Epidermal melanocyte (primary cell): ENCODE data around the gene MYCBPAP.
A peak's percentile ranks its signal among the peaks of the same experiment; 100 is the strongest.

ENCODE experiments used
- DNase-seq: peaks from one replicate; pipeline ENCODE4 v3.0.0; 2011; ENCODE audit warnings: low spot score; ENCODE audit not compliant: insufficient read length

The MYCBPAP gene

DNA sequence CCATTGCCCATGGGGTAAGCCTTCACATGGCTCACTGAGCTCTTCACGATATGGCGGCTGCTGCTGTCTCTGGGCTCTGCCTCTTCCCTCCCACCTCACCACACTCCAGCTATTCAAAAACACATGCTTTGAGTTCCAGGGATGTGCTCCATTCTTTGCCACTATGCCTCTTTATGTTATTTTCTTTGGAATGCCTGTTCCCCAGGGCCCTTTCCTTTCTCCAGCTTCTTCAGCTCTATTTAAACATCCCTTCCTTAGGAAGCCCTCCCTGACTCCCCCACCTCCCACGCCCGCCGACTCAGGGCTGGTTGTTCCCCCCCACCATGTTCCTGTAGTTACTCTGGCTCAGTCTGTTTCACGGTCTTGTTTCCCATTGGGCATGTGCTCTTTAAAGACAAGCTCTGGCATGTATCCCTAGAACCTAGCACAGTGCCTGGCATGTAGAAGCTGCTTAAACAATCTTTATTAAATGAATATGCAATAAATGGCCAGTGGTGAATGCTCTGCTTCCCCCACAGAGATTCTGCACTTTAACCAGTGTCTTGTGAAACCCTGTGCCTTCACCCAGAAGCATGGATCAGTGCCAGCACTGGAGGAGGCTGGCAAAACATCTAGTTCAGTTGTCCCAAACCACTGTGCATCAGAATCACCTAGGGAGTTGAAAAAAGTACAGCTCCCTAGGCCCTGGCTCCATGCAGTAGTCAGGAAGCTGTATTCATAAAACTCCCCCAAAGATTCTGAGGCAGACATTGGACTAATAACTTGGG lies 6.9 kb downstream of the MYCBPAP start:
- peak; percentile 55 for DNase-seq

DNA sequence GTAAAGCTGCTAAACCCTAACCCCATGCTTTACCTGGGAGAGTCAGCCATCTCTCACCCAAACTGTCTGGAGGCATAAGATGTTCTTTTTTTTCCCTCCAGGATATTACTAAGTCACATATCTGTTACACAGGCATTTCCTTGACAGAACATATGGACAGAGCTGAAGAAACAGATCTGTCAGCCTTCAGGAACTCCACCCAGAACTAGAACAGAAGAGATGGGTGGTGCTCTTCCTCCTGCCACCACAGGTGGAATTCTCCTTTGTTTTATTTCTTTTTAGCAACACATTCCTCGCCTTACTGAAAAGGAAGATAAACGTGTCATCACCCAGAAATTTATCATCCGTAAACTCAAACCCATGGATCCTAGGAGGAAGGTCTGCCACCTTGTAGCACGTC lies 8.8 kb downstream of the MYCBPAP start:
- DNase-seq, result no peak

DNA sequence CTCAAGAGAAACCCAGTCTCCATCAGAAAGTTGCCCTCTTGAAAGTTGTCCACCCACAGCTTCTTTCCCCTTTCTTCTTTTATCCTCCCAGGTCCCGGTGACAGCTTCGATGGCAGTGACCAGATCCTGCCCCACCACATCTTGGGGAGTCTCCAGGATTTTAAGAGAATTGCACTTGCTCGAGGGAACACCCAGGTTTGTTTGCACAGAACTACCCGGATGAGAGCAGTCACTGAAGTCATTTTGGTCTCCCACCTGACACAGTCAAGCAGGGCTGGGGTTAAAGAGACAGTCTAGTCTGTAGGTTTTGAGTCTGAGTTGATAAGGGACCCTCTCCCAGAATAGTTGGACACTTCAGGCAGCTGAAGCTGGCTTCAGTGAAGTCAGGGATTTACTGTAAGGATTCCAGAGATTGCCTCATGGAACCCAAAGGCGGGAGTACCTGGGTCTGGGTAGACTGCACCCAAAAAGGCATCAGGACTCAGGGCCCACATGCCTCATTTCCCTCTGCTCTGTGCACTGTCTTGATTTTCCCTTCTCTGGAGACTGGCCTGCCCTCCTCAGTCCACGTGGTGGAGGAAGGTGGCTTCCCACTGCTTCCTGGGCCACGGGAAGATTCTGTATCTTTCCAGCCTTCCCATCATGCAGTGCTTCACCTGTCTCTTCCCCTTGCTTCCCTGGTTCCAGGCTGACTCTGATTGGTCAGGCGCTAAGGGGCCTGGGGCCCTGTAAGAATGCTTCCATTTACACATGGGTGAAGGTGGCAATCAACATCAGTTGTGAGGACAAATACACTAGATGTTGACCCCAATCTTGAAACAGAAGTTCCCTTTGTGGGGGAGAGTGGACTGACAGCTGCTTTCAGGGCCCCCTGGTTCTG lies 9.5 kb downstream of the MYCBPAP start:
- DNase-seq, result no peak

DNA sequence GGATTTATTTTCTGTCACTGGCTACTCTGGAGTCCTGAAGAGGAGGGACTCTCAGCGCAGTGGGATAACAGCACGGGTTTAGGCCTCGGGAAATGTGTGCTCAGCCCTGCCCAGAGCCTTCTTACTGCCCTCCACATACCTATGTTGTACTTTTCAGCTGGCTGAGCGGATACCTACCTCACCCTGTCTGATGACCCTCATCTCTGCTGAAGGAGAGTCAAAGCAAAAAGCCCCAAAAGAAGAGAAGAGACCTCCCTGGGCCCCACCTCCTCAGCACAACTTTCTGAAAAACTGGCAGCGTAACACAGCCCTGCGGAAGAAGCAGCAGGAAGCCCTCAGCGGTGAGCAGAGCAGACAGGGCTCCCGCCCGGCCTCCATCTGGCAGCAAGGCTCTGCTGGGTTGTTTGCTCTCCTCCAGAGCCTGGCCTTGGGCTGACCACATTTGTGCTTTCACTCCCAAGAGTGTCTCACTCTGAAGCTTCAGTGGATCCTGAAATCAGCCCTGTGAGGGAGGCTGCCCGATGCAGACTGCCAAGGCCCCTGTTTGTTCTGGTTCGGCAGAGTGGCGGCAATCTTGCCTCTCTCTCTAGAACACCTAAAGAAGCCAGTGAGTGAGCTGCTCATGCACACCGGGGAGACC lies 10.3 kb downstream of the MYCBPAP start:
- DNase-seq, result no peak

DNA sequence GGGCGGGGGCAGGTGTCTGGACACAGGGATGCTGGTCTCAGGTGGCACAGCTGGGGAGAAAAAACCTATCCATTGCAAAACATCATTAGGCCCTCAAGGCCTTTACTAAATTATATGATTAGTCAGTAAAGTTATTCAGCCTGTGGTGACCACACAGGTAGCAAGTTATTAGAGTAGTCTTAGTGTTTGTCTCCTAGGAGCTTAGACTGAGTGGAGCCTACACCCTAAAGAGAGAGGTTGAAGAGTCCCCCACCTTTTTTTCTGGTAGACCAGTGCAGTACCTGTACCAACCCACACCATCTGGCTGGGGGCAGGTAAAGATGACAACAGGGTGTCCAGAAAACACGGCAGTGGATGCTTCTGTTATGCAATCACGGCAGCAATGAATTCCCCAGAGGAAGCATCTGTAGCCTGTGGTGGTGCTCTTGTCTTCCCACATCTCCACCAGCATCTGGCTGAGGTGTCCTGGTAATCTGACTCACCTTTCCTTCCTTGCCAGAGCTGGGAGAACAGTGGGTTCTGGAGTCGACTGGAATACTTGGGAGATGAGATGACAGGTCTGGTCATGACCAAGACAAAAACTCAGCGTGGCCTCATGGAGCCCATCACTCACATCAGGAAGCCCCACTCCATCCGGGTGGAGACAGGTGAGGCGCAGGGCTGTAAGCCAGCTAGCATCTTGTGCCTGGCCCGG lies 11.0 kb downstream of the MYCBPAP start:
- DNase-seq, result no peak

DNA sequence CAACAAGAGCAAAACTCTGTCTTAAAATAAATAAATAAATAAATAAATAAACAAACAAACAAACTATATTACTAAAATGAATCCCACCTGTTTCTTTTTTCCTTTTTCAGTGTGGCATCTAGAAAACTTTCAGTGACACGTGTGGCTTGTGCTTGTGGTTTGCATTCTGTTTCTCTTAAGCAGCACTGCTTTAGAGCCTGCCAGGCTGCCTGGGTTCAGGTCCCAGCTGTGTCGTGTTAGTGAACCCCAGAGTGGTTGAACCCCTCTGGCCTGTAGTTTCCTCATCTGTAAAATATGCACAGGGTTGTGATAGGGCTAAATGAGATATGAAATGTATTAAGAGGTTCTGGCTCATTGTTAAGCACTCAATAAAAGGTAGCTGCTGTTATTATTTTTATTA lies 12.2 kb downstream of the MYCBPAP start:
- DNase-seq, result no peak

DNA sequence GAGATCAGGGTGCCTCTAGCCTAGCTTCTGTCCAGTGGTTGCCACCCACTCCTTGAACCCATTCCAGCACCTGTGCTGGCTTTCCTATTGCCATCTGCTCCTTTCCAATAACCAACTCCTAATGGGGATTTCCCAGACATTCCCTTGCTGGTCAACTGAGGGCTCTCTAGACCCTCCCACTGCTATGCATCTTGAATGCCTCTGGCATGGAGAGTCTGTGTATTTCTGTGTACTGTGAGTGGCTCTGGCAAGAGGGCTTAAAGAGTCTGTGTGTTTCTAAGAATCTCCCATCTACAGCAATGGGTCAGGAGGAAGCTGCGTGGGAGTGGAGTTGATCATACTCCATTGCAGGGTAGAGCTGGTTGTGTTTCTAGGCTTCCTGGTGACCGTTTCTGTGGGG lies 13.3 kb downstream of the MYCBPAP start:
- DNase-seq, result no peak

DNA sequence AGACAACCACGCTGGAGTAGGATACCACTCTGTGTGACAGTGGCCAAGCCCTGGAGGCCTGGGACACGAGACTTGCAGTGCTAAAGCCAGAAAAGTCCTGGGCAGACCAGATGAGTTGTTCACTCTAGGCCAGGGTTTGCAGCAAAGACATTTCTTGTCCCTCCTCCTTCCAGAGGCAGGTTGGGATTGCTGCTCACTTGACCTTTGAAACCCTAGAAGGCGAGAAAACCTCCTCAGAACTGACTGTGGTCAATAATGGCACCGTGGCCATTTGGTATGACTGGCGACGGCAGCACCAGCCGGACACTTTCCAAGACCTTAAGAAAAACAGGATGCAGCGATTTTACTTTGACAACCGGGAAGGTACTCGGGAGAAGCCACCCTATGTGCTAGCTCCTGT lies 14.5 kb downstream of the MYCBPAP start:
- no peak for DNase-seq

DNA sequence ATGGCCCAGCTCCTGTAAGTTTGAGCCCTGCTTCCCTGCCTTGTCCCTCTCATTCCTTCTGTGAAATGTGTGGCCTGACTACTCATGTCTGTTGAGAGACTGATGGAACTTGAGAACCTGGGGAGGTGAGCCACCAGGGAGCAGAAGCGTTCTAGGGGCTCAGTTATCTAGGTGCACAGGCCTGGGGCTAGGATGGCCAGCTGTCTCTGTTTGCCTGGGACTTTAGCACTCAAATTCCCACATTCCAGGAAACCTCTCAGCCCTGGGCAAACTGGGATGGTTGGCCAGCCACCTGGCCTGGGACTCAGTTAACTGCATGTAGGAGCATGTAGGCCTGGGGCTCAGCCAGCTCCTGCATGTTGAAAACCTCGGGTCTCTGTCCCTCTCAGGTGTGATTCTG lies 15.0 kb downstream of the MYCBPAP start:
- DNase-seq, result no peak

DNA sequence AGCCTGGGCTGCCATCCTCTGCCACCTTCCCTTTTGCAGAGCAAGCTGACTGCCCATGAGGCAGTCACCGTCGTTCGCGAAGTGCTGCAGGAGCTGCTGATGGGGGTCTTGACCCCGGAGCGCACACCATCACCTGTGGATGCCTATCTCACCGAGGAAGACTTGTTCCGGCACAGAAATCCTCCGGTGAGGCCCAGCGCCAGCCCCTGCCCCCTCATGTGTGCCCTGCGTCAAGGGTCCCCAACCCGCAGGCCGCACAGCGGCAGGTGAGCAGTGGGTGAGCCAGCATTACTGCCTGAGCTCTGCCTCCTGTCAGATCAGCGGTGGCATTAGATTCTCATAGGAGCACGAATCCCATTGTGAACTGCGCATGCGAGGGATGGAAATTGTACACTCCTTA lies 16.6 kb downstream of the MYCBPAP start:
- no peak for DNase-seq

DNA sequence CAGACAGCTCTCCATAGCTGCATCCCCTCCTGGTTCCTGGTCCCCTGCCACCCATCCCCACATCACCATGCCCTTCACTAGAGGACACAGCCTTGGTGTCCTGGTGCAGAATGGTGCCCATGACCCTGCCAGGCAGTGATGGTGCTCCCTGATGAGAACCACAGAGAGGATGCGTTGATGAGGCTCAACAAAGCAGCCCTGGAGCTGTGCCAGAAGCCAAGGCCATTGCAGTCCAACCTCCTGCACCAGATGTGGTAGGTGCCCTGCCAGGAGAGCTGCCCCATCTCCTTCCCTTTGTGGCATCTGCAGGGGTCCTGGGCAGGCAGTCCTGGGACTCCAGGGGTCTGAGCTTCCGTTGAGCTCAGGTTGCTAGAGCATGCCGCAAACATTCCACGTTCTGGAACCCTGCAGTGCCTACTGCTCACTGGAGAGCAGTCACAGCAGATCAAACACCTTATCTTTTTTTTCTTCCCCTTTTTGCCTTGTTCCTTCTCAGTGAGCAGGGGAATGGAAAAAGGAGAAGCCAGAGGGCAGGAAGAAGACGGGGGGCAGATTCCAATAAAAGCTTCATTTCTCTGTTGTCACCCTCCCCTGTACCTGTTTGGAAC lies 19.0 kb downstream of the MYCBPAP start:
- no peak for DNase-seq

DNA sequence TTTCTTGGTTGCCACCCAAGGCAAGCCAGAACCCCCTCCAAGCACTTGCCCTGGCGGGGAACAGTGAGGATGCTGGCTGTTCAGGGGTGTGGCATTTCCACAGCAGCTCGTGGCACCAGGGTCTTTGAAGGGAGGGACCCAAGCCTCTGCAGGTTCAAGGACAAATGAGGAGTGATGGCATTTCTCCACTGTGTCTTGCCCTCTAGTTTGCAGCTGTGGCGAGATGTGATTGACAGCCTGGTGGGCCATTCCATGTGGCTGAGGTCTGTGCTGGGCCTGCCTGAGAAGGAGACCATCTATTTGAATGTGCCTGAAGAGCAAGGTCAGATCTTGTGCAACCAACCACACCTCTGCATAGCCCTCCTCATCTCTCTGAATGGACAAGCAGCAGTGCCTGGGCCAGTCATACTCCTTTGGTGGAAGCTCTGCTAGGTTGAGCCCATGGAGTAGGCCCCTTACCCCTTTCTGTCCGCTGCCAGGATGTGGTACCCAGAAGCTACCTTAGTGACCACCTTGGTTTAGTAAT lies 19.8 kb downstream of the MYCBPAP start:
- no peak for DNase-seq

DNA sequence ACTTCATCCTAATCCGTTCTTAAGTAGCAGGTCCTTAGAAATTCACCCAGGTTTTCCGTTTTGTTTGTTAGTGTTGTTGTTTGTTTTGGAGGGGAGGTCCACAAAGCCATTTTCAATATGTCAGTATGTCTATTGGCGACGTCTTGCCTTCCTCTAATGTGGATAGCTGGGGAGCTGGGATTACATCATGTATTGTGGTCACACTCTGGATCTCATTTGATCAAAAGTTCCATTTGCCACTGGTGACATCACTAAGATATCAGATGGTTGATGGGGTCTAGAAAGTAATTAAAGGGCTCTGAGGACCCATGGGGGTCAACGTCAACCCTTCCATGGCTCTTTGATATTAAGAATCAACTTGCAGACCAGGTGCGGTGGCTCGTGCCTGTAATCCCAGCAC lies 21.6 kb downstream of the MYCBPAP start:
- no peak for DNase-seq

DNA sequence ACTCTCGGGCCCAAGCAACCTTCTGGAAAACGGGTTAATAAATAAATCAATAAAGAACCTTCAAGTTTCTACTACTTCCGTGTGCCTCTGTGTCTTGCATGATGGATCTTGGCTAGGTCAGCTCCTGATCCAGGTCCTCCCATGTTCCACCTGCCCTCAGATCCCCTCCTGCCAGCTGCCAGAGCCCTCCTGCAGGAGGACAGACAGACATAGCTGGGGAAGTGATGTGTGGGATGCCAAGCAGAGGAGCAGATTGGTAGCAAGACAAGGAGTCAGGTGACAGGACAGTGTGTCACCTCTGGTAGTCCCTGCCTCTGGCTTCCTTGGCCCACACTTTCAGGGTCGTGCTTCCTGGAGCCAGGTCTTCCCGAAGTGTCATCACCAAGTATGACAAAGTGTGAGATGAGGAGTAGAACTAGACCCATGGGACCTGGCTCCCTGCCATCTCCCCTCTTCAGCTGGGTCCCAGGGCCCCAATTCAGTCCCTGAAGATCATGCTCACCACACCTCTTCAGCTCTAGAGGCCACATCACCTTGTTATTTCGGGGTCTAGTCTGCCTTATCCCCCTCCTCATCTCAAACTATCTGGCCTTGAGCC lies 23.3 kb downstream of the MYCBPAP start:
- no peak for DNase-seq

DNA sequence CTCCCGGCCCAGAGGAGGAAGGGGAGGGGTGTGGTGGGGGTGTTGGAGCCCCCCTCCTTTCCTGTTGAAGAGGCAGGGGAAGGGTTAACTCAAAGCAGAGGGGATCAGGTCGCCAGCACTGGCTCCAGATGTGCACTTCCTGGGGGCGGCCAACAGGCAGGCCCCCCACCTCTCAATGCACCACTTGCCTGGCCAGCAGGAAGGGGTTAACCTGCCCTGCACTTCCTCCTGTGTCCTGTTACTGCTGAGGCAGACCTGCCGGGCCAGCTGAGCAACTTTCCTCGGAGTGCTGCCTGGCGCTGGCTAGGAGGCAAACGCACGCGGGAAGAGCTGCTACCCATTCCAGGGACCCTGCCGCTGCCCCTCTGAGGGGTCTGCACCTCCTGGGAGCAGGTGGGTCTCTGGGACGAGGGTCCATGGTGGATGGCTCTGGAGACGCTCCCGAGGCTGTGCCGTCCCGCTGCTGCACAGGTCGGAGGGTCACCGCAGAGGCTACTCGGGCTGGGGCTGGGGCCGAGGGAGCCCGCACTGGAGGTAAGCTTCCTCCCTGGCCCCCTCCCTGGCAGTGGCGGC lies 24.3 kb downstream of the MYCBPAP start, which contains the start of gene EPN3:
Gene EPN3 (plus strand): TSS at position 284 of the 573 bp plus-strand sequence. CDS start 3,822 bp downstream, outside the sequence.
- DNase-seq, result no peak

DNA sequence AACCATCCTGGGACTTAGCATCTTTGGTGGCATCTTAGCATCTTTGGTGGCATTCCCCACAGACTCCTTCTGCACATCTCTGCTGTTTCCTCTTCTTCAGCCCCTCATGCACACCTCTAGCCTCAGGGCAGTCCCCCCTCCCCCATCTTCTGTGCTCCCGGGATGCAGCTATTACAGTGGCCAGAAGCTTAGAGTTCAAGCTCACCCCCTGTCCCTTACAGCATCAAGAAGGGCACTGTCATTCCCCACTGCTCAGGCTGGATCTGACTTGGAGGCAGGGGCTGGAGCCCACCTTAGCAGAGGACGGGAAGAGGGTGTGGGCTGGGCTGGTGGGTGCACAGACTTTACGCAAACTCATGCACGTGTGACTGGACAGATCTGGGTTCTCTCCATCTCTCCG lies 24.9 kb downstream of the MYCBPAP start:
- no peak for DNase-seq

DNA sequence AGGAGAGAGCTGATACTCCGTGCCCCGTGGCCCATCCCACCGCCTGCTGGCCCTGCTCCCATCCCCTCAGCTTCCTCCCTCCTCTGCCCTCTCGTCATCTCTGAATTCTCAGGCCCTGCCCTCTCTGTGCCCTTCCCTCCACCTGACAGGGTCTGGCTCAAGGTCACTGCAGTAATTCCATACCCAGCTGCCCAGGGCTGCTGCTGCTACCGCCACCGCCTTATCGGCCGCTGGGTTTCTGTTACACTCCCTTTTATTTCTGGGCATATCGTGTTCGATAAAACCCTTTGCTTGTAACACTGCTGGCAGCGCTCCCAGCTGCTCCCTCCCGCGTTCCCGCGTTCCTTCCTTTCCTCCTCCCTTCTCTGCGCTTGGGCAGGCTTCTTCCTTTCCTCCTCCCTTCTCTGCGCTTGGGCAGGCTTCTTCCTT lies 25.5 kb downstream of the MYCBPAP start:
- no peak for DNase-seq

DNA sequence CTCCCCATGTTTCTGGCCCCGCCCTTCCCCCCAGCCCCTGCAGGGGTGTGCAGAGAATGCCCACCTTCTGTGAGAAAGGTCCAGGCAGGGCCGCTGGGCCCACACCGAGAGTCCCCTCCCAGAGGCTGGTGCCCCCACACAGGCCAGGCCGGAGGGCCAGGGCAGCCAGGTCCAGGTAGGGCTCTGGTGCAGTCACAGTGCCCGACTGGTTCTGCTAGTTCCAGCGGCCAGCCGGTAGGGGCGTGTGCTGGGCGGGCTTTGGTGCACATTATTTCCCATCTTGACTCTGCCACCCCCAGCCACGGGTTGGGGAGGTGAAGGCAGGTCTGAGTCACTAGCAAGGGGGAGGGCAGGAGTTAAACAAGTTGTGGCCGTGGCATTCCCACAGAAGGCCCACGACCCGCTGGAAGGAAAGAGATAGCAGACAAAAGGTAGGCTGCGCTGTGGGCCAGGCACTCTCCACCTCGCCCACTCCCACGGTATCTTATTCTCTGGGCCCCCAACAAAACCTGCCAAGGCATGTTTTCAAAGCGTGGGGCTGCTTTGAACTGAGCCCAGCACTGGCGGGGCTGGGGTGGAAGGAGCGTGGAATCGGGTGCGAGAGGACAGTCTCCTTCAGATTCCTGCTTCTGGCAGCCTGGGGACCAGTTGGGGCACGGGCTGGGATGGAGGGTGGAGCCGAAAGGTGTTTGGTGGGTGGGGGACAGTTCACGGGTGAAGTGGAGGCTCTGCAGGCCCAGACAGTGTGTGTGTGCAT lies 26.2 kb downstream of the MYCBPAP start:
- DNase-seq, result no peak

DNA sequence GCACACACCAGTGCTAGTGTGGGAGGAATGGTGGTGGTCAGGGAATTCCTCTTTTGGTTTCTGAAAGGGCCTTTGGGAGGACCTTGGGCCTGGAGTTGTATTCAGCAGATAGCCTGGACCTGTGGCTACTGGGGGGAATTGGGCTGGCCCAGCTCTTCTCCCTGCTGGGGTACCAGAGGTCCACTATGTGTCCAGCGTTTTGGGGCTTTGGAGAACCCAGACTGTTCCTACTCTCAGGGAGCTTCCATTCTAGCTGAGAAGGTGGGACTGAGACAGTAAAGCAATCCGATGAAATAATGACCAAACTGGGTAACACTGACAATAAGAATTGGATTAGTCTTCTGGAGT lies 26.7 kb downstream of the MYCBPAP start:
- no peak for DNase-seq
